Endothelial cell of umbilical vein (primary cell): Measurements from ENCODE around the gene CHRNA9. TPM values are rescaled to one million over a fixed set of nuclear protein-coding genes. Genes with fewer than 3 reads are reported as not detected.
"Not testable (repeated sequence)": the region's sequence is repeated elsewhere in the genome, so short reads cannot be mapped to it uniquely, and the experiment has no call there.

Experiments
- BruUV-seq: library from RNA; stranded (reverse); fragments of 400-500 nt; replicated peaks from 2 replicates; lab custom pipeline; 2021; lab: Mats Ljungman, UMichigan
- CTCF ChIA-PET: fragments of 300-600, 350-600 bp; sonication (Branson Sonifier 250); formaldehyde crosslinking; loops from one replicate; lab custom pipeline; 2021; ENCODE audit warnings: antibody characterized with exemption, inconsistent platforms; lab: Charles Lee
- POLR2A ChIA-PET: fragments of 300-600, 350-600 bp; sonication (Branson Sonifier 250); formaldehyde crosslinking; loops from one replicate; lab custom pipeline; 2021; ENCODE audit warnings: antibody characterized with exemption, inconsistent platforms; lab: Charles Lee
- DNase-seq: peaks from one replicate; pipeline ENCODE4 v3.0.0-alpha.2; 2011; ENCODE audit warnings: low read depth, low spot score
- FAIRE-seq: peaks from 2 replicates; lab custom pipeline; 2011; peaks lifted over from hg19 to GRCh38; lab: Jason Lieb, UNC
- H2AFZ ChIP-seq: 2 replicates; pipeline ENCODE4 v1.6.0; 2012; ENCODE audit warnings: low read depth, low read length, control low read depth, inconsistent platforms
- H3K27ac ChIP-seq: 2 replicates; pipeline ENCODE4 v1.5.1; 2011; ENCODE audit warnings: low read depth, mild to moderate bottlenecking, control low read depth, low read length, moderate library complexity; ENCODE audit not compliant: insufficient read depth
- H3K27me3 ChIP-seq, 2 experiments: 2 replicates each; pipeline versions ENCODE4 v1.6.0 to v1.6.1; 2011; ENCODE audit warnings: low read length in 2 of 2, mixed read lengths in 1 of 2; ENCODE audit not compliant: control insufficient read depth in 2 of 2, insufficient read depth in 2 of 2
- H3K36me3 ChIP-seq, 2 experiments: 2 replicates in 1 of 2; 3 replicates in 1 of 2; pipeline ENCODE4 v1.5.1; 2011; ENCODE audit warnings: low read length in 2 of 2, mild to moderate bottlenecking in 1 of 2, moderate library complexity in 1 of 2; ENCODE audit not compliant: control insufficient read depth in 2 of 2, insufficient read depth in 2 of 2; ENCODE audit errors: extremely low read depth in 1 of 2
- H3K4me1 ChIP-seq: 3 replicates; pipeline ENCODE4 v1.5.1; 2011; ENCODE audit warnings: mild to moderate bottlenecking, low read length; ENCODE audit not compliant: control insufficient read depth, insufficient read depth; ENCODE audit errors: extremely low read depth
- H3K4me2 ChIP-seq: 2 replicates; pipeline ENCODE4 v1.6.1; 2011; ENCODE audit warnings: low read length, control low read depth, mixed read lengths; ENCODE audit not compliant: insufficient read depth
- H3K4me3 ChIP-seq, 3 experiments: fragments of 200-600 bp in 1 of 3; sonication (generic), shearing (Covaris generic) in 1 of 3; replicated peaks in 1 of 3; 2 replicates each; pipeline ENCODE4 v1.5.1; 2011 to 2016; ENCODE audit warnings: control low read depth in 3 of 3, low read length in 3 of 3, mild to moderate bottlenecking in 2 of 3, inconsistent platforms in 1 of 3, low read depth in 1 of 3, moderate library complexity in 1 of 3; ENCODE audit not compliant: insufficient read depth in 1 of 3
- H3K79me2 ChIP-seq: 2 replicates; pipeline ENCODE4 v1.6.0; 2012; ENCODE audit warnings: low read length, inconsistent platforms; ENCODE audit not compliant: control insufficient read depth, insufficient read depth
- H3K9ac ChIP-seq: replicated peaks from 2 replicates; pipeline ENCODE3; 2011; ENCODE audit warnings: low read length, control low read depth; ENCODE audit not compliant: insufficient read depth; ENCODE audit errors: extremely low read depth
- H3K9me1 ChIP-seq: replicated peaks from 3 replicates; pipeline ENCODE4 v1.6.0; 2011; ENCODE audit warnings: mild to moderate bottlenecking, low read length; ENCODE audit not compliant: control insufficient read depth, insufficient read depth; ENCODE audit errors: extremely low read depth
- H3K9me3 ChIP-seq: replicated peaks from 2 replicates; pipeline ENCODE4 v1.5.1; 2012; ENCODE audit warnings: low read length, inconsistent platforms; ENCODE audit not compliant: control insufficient read depth, insufficient read depth
- H4K20me1 ChIP-seq: replicated peaks from 2 replicates; pipeline ENCODE3; 2011; ENCODE audit warnings: mild to moderate bottlenecking, low read length; ENCODE audit not compliant: control insufficient read depth, insufficient read depth; ENCODE audit errors: extremely low read depth
- EZH2 ChIP-seq: IDR thresholded peaks from 2 replicates; pipeline ENCODE4 v1.6.1; 2012; ENCODE audit warnings: borderline replicate concordance, low read depth, mild to moderate bottlenecking, moderate library complexity, low read length, inconsistent platforms; ENCODE audit not compliant: severe bottlenecking
- FOS ChIP-seq: IDR thresholded peaks from 2 replicates; pipeline ENCODE4 v1.6.1; 2011; ENCODE audit warnings: mild to moderate bottlenecking, low read length, moderate library complexity, borderline replicate concordance; ENCODE audit not compliant: insufficient read depth
- GATA2 ChIP-seq: IDR thresholded peaks from 2 replicates; pipeline ENCODE4 v1.7.0; 2011; ENCODE audit warnings: low read depth, mild to moderate bottlenecking, moderate library complexity, mixed read lengths, low read length; ENCODE audit not compliant: insufficient read length, insufficient read depth
- JUN ChIP-seq: IDR thresholded peaks from 2 replicates; pipeline ENCODE4 v1.6.1; 2011; ENCODE audit warnings: borderline replicate concordance, low read depth; ENCODE audit not compliant: insufficient read length, insufficient read depth
- MYC ChIP-seq: IDR thresholded peaks from one replicate; pipeline ENCODE4 v1.6.1; 2011; ENCODE audit warnings: mild to moderate bottlenecking, low read depth, low read length
- POLR2A ChIP-seq: IDR thresholded peaks from 2 replicates; pipeline ENCODE4 v1.6.1; 2012; ENCODE audit warnings: low read depth, mild to moderate bottlenecking, control low read depth, low read length
- POLR2AphosphoS5 ChIP-seq: IDR thresholded peaks from 2 replicates; pipeline ENCODE4 v1.6.1; 2012; ENCODE audit warnings: low read depth, mild to moderate bottlenecking, control low read depth, low read length, moderate library complexity; ENCODE audit not compliant: insufficient read depth
- dilution Hi-C: fragments of 300-500 bp; cut with MboI; formaldehyde crosslinking; loops from one replicate; pipeline ENCODE4 v1.15.0; 2019; ENCODE audit warnings: low sequenced_read_pairs; ENCODE audit not compliant: extremely low pct_ligation_motif_present
- intact Hi-C: fragments of 100-400 bp; cut with micrococcal nuclease; formaldehyde crosslinking; loops from one replicate; pipeline ENCODE4 v1.10.0; 2022
- polyA plus RNA-seq, 4 experiments: library from polyadenylated mRNA; depleted of rRNA in 3 of 4; stranded (reverse) in 3 of 4; unstranded in 1 of 4; fragments of >200 nt; gene quantifications; 2 replicates each; pipeline versions ENCODE4 v1.2.1 to v1.2.3, GENCODE V29; 2011 to 2012; ENCODE audit warnings: missing spikeins in 1 of 4
- total RNA-seq: library from RNA; stranded (reverse); gene quantifications from 2 replicates; pipeline ENCODE4 v1.2.3, GENCODE V29; 2021
- TF ChIP-seq, protein P1 (sequence below): IDR thresholded peaks from 2 replicates; pipeline ENCODE4 v1.6.1; 2011; ENCODE audit not compliant: insufficient read depth, insufficient read length
- TF ChIP-seq, protein P2 (sequence below), 2 donors: IDR thresholded peaks; 1 replicate in 1 of 2; 2 replicates in 1 of 2; pipeline ENCODE4 v1.5.1; 2011; ENCODE audit warnings: low read length in 2 of 2, mild to moderate bottlenecking in 2 of 2, moderate library complexity in 2 of 2, control low read depth in 1 of 2, inconsistent platforms in 1 of 2, low read depth in 1 of 2; ENCODE audit not compliant: insufficient read depth in 1 of 2; ENCODE audit errors: extremely low read depth in 1 of 2

The CHRNA9 gene
- total and polyA plus RNA-seq, 2 donors (not counting 3 experiments of a cell fraction or from before 2014, with no cell fraction given), result not detected

DNA sequence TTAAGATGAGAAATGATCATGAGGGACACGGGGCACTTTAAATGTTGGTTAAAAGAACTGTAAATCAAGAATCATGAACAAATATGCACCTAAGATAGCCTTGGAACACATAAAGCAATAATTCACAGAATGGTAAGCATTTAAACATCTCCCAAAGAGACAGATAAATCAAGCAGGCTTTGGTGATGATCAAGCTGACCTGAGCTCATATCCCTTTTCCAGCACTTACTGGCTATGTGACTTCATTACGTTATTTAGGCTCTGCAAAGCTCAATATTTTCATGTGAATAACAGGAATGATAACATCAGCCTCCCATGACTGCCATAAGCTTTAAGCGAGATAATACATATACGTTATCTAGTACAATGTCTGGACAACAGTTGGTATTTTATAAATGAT, 54.9 kb downstream of the CHRNA9 start:
- Histone ChIP-seq H2AFZ (no peak overlapping the region), H4K20me1 (no peaks in the 10 kb centered on the region), H3K79me2 (no peaks in the 10 kb centered on the region), H3K27me3 (peaks cover 2 to 4% of the 10 kb centered on the region in 2 experiments), H3K4me1 (no peaks in the 10 kb centered on the region), H3K9me3 (no peaks in the 10 kb centered on the region), H3K9me1 (no peaks in the 10 kb centered on the region), H3K4me3 (no peak overlapping the region), H3K9ac (no peak overlapping the region), H3K36me3 (no peaks in the 10 kb centered on the region), H3K4me2 (no peak overlapping the region), H3K27ac (no peak overlapping the region)
- BruUV-seq, result no TSS peak
- no peak for TF ChIP-seq JUN
- no peak for TF ChIP-seq FOS
- TF ChIP-seq EZH2, result no peak
- no peak for TF ChIP-seq MYC
- no peak for TF ChIP-seq POLR2A
- no peak for TF ChIP-seq GATA2
- TF ChIP-seq, protein P1, sequence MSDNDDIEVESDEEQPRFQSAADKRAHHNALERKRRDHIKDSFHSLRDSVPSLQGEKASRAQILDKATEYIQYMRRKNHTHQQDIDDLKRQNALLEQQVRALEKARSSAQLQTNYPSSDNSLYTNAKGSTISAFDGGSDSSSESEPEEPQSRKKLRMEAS, result no peak
- TF ChIP-seq, protein P2, sequence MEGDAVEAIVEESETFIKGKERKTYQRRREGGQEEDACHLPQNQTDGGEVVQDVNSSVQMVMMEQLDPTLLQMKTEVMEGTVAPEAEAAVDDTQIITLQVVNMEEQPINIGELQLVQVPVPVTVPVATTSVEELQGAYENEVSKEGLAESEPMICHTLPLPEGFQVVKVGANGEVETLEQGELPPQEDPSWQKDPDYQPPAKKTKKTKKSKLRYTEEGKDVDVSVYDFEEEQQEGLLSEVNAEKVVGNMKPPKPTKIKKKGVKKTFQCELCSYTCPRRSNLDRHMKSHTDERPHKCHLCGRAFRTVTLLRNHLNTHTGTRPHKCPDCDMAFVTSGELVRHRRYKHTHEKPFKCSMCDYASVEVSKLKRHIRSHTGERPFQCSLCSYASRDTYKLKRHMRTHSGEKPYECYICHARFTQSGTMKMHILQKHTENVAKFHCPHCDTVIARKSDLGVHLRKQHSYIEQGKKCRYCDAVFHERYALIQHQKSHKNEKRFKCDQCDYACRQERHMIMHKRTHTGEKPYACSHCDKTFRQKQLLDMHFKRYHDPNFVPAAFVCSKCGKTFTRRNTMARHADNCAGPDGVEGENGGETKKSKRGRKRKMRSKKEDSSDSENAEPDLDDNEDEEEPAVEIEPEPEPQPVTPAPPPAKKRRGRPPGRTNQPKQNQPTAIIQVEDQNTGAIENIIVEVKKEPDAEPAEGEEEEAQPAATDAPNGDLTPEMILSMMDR (IDR thresholded peaks at IDR 0.05; ENCODE audit: extremely low read depth in 1 of 2, insufficient read depth in 1 of 2, low read depth in 1 of 2, low read length in 2 of 2), result no peak
- no peak for TF ChIP-seq POLR2AphosphoS5
- CTCF ChIA-PET, result interaction anchor here (1.1 kb wide), 1 partner anchor 65 kb away, joined by 3 read pairs; no protein-coding TSS in a partner anchor
- intact Hi-C loops (no loop called here), dilution Hi-C loops (no loop called here)
- no peak for FAIRE-seq
- POLR2A ChIA-PET, result no interaction called here
- DNase-seq, result no peak

DNA sequence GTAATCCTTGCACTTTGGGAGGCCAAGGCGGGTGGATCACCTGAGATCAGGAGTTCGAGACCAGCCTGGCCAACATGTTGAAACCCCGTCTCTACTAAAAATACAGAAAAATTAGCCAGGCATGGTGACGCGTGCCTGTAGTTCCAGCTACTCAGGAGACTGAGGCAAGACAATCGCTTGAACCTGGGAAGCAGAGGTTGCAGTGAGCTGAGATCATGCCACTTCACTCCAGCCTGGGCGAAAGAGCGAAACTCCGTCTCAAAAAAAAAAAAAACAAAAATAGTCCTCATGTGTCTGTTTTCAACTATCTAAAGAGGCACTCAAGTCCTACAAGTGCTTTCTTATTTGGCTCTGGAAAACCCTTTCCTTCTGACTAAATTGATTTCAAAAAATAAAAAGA, 57.1 kb downstream of the CHRNA9 start:
- H4K20me1 ChIP-seq, H3K9ac ChIP-seq, FAIRE-seq, CTCF ChIA-PET, H3K79me2 ChIP-seq, H3K9me1 ChIP-seq, BruUV-seq, DNase-seq, H3K4me1 ChIP-seq, dilution Hi-C loops, H3K9me3 ChIP-seq, H3K4me2 ChIP-seq, POLR2A ChIA-PET, H2AFZ ChIP-seq, H3K36me3 ChIP-seq, H3K4me3 ChIP-seq, H3K27me3 ChIP-seq, intact Hi-C loops, H3K27ac ChIP-seq: not testable (repeated sequence)
